ENCODE measurements around the gene WWTR1. TPM values are rescaled to one million over a fixed set of nuclear protein-coding genes. Genes with fewer than 3 reads are reported as not detected.

WWTR1 gene
- total RNA-seq, 1 donor from 2014 or later = 39.1 TPM

- H3K9me3 ChIP-seq (replicated peaks) = no peaks in the 10 kb centered on the region
- H3K27me3 ChIP-seq (ENCODE audit: low read depth) = no peaks in the 10 kb centered on the region
- DNase-seq = no peak
- intact Hi-C loops (cut with micrococcal nuclease) = no loop called here
- peak overlapping the region; percentile 75 for H3K27ac ChIP-seq (replicated peaks)
- H3K4me3 ChIP-seq = no peak overlapping the region
- H3K36me3 ChIP-seq = peaks cover 6% of the 10 kb centered on the region
- H3K4me1 ChIP-seq = peaks cover 54% of the 10 kb centered on the region
- no peak for TF ChIP-seq CTCF (IDR thresholded peaks at IDR 0.05; ENCODE audit: borderline replicate concordance)
Measured at GRCh38 chr3:149548669-149549065, 109.2 kb downstream of the WWTR1 start.

- Histone ChIP-seq H3K36me3 (peaks cover 6% of the 10 kb centered on the region), H3K27ac (replicated peaks) (peak overlapping the region; percentile 75), H3K4me1 (peaks cover 51% of the 10 kb centered on the region), H3K4me3 (no peak overlapping the region), H3K9me3 (replicated peaks) (no peaks in the 10 kb centered on the region), H3K27me3 (ENCODE audit: low read depth) (no peaks in the 10 kb centered on the region)
- intact Hi-C loops (cut with micrococcal nuclease) = no loop called here
- DNase-seq = no peak
- no peak for TF ChIP-seq CTCF (IDR thresholded peaks at IDR 0.05; ENCODE audit: borderline replicate concordance)
Measured at GRCh38 chr3:149547954-149548668, 109.7 kb downstream of the WWTR1 start.

- DNase-seq = peak; percentile 67
- intact Hi-C loops (cut with micrococcal nuclease) = no loop called here
- peaks cover 51% of the 10 kb centered on the region for H3K4me1 ChIP-seq
Measured at GRCh38 chr3:149547413-149547812, 110.4 kb downstream of the WWTR1 start.

GRCh38 chr3:149545049-149545448 is 112.8 kb downstream of the WWTR1 start:
- intact Hi-C loops (cut with micrococcal nuclease) = no loop called here
- no peak for TF ChIP-seq CTCF (IDR thresholded peaks at IDR 0.05; ENCODE audit: borderline replicate concordance)
- Histone ChIP-seq H3K36me3 (peaks cover 14% of the 10 kb centered on the region), H3K27me3 (ENCODE audit: low read depth) (no peaks in the 10 kb centered on the region), H3K9me3 (replicated peaks) (no peaks in the 10 kb centered on the region), H3K4me1 (peaks cover 60% of the 10 kb centered on the region), H3K4me3 (no peak overlapping the region), H3K27ac (replicated peaks) (no peak overlapping the region)
- no peak for DNase-seq

More at GRCh38 chr3:149547413-149547812, 110.4 kb downstream of the WWTR1 start:
- TF ChIP-seq CTCF (IDR thresholded peaks at IDR 0.05; ENCODE audit: borderline replicate concordance) = no peak
- Histone ChIP-seq H3K27ac (replicated peaks) (peak overlapping the region; percentile 75), H3K36me3 (peaks cover 4% of the 10 kb centered on the region), H3K4me3 (no peak overlapping the region), H3K9me3 (replicated peaks) (no peaks in the 10 kb centered on the region), H3K27me3 (ENCODE audit: low read depth) (no peaks in the 10 kb centered on the region)

GRCh38 chr3:149542375-149543312 is 115.2 kb downstream of the WWTR1 start:
- H3K36me3 ChIP-seq = peaks cover 14% of the 10 kb centered on the region
- no peaks in the 10 kb centered on the region for H3K27me3 ChIP-seq (ENCODE audit: low read depth)
- peak overlapping the region; percentile 27 for H3K27ac ChIP-seq (replicated peaks)
- no peaks in the 10 kb centered on the region for H3K9me3 ChIP-seq (replicated peaks)
- intact Hi-C loops (cut with micrococcal nuclease) = no loop called here
- DNase-seq = no peak
- peaks cover 56% of the 10 kb centered on the region for H3K4me1 ChIP-seq
- no peak for TF ChIP-seq CTCF (IDR thresholded peaks at IDR 0.05; ENCODE audit: borderline replicate concordance)
- H3K4me3 ChIP-seq = no peak overlapping the region
